Measurements from ENCODE around the gene HINFP. TPM values are rescaled to one million over a fixed set of nuclear protein-coding genes. Genes with fewer than 3 reads are reported as not detected.
"Not testable (repeated sequence)": the region's sequence is repeated elsewhere in the genome, so short reads cannot be mapped to it uniquely, and the experiment has no call there.

The HINFP gene
- total RNA-seq, 1 donor from 2014 or later: 12.8 TPM

DNA sequence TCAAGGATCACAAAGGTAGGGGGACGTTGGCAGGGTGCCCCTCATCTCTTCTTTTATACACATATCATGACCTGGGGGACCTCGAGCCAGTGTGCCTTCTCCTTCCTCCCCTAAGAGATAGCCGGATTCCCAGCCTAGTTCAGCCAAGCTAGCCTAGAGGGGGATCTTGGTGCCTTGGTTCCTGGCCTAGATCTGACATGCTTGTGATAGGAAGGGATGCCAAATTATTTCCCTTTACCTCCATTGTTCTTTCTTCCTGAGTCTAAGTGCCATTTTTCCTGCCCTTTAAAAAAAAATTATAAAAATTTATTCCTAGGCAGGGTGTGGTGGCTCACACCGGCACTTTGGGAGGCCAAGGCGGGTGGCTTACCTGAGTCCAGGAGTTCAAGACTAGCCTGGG lies 7.0 kb upstream of the HINFP start:
- intact Hi-C loops (cut with micrococcal nuclease): no loop called here
- ATAC-seq (no peak), DNase-seq (no peak)

GRCh38 chr11:119115484-119116234 lies 5.7 kb upstream of the HINFP start:
- peak; percentile 66 for DNase-seq
- ATAC-seq: peak; percentile 60
- intact Hi-C loops (cut with micrococcal nuclease): no loop called here

GRCh38 chr11:119116235-119116594 lies 5.2 kb upstream of the HINFP start:
- no peak for DNase-seq
- no peak for ATAC-seq

DNA sequence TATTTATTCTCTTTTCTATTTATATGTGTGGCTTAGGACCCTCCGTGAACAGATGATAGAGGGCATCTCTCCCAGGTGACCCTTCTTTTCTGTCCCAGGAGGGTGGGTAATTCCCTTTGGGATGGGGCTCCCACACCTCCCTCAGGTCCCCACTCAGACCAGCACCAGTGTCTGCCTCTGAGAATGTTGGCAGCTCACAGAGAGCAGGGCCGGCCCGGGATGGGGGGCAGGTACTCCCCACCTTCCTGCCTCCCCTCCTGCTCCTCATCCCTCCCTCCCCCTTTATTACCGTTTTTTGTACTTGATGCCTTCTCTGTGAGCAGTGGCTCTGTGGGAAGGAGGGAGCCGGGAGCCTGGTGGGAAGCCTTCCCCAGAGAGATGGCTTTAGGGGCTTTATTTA lies 4.8 kb upstream of the HINFP start:
- DNase-seq (no peak), ATAC-seq (no peak)
- intact Hi-C loops (cut with micrococcal nuclease): no loop called here

More at GRCh38 chr11:119116235-119116594, 5.2 kb upstream of the HINFP start:
- intact Hi-C loops (cut with micrococcal nuclease): no loop called here

- ATAC-seq (no peak), DNase-seq (no peak)
- intact Hi-C loops (cut with micrococcal nuclease): no loop called here
These were observed 4.2 kb upstream of the HINFP start for GRCh38 chr11:119117004-119117706.

DNA sequence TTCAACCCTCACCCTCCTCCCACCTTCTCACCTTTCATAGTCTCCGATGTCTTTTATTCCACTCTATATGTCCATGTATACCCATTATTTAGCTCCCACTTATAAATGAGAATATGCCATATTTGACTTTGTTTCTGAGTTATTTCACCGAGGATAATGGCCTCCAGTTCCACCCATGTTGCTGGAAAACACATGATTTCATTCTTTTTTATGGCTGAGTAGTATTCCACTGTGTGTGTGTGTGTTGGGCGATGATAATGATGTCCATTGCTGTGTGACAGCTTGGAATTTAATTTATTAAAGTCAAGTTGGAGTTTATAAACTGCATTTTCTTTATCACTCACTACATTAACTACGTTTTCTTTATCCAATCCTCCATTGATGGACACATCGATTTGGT lies 3.2 kb upstream of the HINFP start:
- no peak for DNase-seq
- no peak for ATAC-seq
- intact Hi-C loops (cut with micrococcal nuclease): no loop called here

GRCh38 chr11:119118946-119119345 lies 2.4 kb upstream of the HINFP start:
- no peak for DNase-seq
- intact Hi-C loops (cut with micrococcal nuclease): no loop called here

GRCh38 chr11:119120639-119121007 lies 757 bp upstream of the HINFP start:
- intact Hi-C loops (cut with micrococcal nuclease): no loop called here
- DNase-seq (no peak), ATAC-seq (no peak)

More at GRCh38 chr11:119118946-119119345, 2.4 kb upstream of the HINFP start:
- ATAC-seq: no peak

DNA sequence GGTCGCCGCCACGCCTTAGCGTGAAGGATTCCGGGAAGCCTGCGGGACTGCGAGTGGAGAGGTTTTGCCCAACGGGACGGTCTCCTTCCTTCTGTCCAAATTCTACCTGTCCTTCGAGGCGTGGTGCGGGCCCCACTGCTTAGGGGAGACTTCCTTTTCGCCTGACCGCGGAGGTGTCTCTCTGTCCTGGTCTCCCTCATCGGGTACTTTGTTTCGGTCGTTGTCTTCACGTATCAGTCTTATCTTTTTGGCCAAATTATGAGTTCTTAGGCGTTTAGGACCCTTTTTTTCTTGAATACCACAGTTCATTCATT lies 388 bp downstream of the HINFP start:
- intact Hi-C loops (cut with micrococcal nuclease): no loop called here
- ATAC-seq (no peak), DNase-seq (no peak)

DNA sequence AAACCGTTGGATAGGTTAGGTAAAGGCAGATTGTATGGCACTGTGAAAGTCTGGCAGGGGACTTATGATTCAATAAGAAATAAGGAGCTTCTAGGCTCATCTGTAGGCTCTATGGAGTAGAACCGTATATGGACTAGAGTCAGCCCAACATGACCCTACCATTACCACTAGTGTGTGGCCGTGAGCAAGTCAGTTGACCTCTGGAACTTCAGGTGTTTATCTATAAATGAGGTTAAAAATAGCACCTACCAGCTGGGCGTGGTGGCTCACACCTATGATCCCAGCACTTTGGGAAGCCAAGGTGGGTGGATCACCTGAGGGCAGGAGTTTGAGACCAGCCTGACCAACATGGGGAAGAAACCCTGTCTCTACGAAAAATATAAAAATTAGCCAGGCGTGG lies 4.4 kb downstream of the HINFP start:
- ATAC-seq (no peak), DNase-seq (no peak)
- intact Hi-C loops (cut with micrococcal nuclease): no loop called here

DNA sequence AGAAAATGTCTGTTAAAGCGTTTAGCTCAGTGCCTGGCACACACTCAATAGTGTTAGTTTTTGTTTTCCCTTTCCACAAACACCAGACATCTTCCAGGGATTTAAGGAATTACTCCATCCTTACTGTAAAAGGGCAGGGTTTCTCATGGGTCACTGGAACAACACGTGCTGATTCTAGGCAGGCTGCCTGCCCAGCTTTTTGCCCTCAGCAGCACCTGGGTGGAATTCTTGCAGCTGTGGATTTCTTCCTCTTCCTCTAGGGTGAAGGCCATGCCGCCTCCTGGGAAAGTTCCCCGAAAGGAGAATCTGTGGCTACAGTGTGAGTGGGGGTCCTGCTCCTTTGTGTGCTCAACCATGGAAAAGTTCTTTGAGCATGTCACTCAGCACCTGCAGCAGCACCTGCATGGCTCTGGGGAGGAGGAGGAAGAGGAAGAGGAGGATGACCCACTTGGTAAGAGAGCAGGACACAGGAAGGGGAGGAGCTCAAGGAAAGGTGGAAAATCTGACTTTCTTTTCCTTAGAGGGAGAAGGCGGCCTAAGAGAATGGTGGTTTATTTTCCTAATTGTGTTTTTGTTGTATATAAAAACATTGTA lies 5.4 kb downstream of the HINFP start:
- intact Hi-C loops (cut with micrococcal nuclease): no loop called here
- ATAC-seq (no peak), DNase-seq (no peak)

- no peak for DNase-seq
- ATAC-seq: no peak
- intact Hi-C loops (cut with micrococcal nuclease): no loop called here
These were observed 9.3 kb downstream of the HINFP start for GRCh38 chr11:119130662-119131061.

- intact Hi-C loops (cut with micrococcal nuclease): no loop called here
- ATAC-seq: peak; percentile 45
These were observed 13.1 kb downstream of the HINFP start for GRCh38 chr11:119134389-119134978.

GRCh38 chr11:119139276-119139675 lies 17.9 kb downstream of the HINFP start:
- DNase-seq; ATAC-seq; intact Hi-C loops (cut with micrococcal nuclease): not testable (repeated sequence)

More at GRCh38 chr11:119134389-119134978, 13.1 kb downstream of the HINFP start:
- DNase-seq: no peak

- peak; percentile 81 for ATAC-seq
- intact Hi-C loops (cut with micrococcal nuclease): no loop called here
- DNase-seq: peak; percentile 56
These were observed 23.6 kb downstream of the HINFP start for GRCh38 chr11:119144825-119145486.

DNA sequence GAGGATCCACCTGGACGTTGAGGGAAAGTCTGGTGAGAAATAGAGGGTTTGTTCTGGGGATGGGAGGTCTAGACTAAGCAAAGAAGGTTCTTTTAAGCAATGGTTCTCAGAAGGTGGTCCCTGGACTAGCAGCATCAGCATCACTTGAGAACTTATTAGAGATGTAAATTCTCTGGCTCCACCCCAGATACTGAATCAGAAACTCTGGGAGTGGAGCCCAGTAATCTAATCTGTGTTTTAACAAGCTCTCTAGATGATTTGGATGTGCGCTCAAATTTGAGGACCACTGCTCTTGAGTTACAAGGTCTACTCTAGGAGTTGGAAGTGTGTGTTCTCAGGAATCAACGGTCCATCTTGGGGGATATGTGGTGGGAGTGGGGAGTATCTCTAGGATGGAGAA lies 24.2 kb downstream of the HINFP start:
- DNase-seq (no peak), ATAC-seq (no peak)
- intact Hi-C loops (cut with micrococcal nuclease): no loop called here

- no peak for ATAC-seq
- DNase-seq: no peak
- intact Hi-C loops (cut with micrococcal nuclease): no loop called here
These were observed 26.4 kb downstream of the HINFP start for GRCh38 chr11:119147604-119148333.

- ATAC-seq (no peak), DNase-seq (no peak)
- intact Hi-C loops (cut with micrococcal nuclease): no loop called here
These were observed 27.3 kb downstream of the HINFP start for GRCh38 chr11:119148720-119149017.

GRCh38 chr11:119149018-119149785 lies 27.8 kb downstream of the HINFP start, which contains the start of gene ABCG4:
Gene ABCG4, plus strand, starts transcription at chr11:119149052. Its CDS starts 914 bp downstream, at chr11:119149966.
- peak; percentile 51 for DNase-seq
- intact Hi-C loops (cut with micrococcal nuclease): no loop called here
- ATAC-seq: peak; percentile 75

All from left ventricle myocardium superior (tissue), 1 donor.